SK-N-SH (cell line): ENCODE measurements around the gene VEGFA. TPM values are rescaled to one million over a fixed set of nuclear protein-coding genes. Genes with fewer than 3 reads are reported as not detected.

Experiments used
- CTCF ChIA-PET: fragments of 300-600, 350-600 bp; formaldehyde crosslinking; extraction: SDS; loops from one replicate; lab custom pipeline; 2021; lab: Yijun Ruan, JAX
- POLR2A ChIA-PET: fragments of 350-600 bp; sonication (Branson Sonifier 250); formaldehyde crosslinking; extraction: SDS; loops from one replicate; lab custom pipeline; 2020; ENCODE audit warnings: antibody characterized with exemption, inconsistent platforms; lab: Yijun Ruan, JAX
- DNase-seq: peaks from one replicate; pipeline ENCODE4 v3.0.0; 2012
- H2AFZ ChIP-seq: fragments of 200-600 bp; sonication (generic); 2 replicates; pipeline ENCODE4 v1.8.1; 2016; ENCODE audit warnings: antibody characterized with exemption, mild to moderate bottlenecking, low read depth
- H3F3A ChIP-seq: fragments of 200-600 bp; sonication (generic); replicated peaks from 2 replicates; pipeline ENCODE3; 2016; ENCODE audit warnings: antibody characterized with exemption, mild to moderate bottlenecking; ENCODE audit not compliant: insufficient read depth
- H3K27ac ChIP-seq, 2 experiments: fragments of 200-500 bp in 1 of 2; fragments of 200-600 bp in 1 of 2; sonication (Bioruptor generic) in 1 of 2; sonication (generic), shearing (Covaris generic) in 1 of 2; 2 replicates each; pipeline versions ENCODE4 v1.5.1 to v1.6.1; 2014 to 2016; ENCODE audit warnings: low read depth in 2 of 2, inconsistent platforms in 1 of 2, low read length in 1 of 2, mild to moderate bottlenecking in 1 of 2, mixed read lengths in 1 of 2
- H3K27me3 ChIP-seq: fragments of 200-600 bp; sonication (generic), shearing (Covaris generic); 2 replicates; pipeline ENCODE4 v1.6.1; 2016; ENCODE audit warnings: mixed run types; ENCODE audit not compliant: insufficient read depth
- H3K36me3 ChIP-seq, 2 experiments: fragments of 200-500 bp in 1 of 2; fragments of 200-600 bp in 1 of 2; sonication (Bioruptor generic) in 1 of 2; sonication (generic) in 1 of 2; replicated peaks in 1 of 2; 2 replicates each; pipeline versions ENCODE3 to v1.5.1; 2014 to 2016; ENCODE audit warnings: low read length in 1 of 2, mild to moderate bottlenecking in 1 of 2; ENCODE audit not compliant: insufficient read depth in 2 of 2, control insufficient read depth in 1 of 2
- H3K4me1 ChIP-seq, 2 experiments: fragments of 200-500 bp in 1 of 2; fragments of 200-600 bp in 1 of 2; sonication (Bioruptor generic) in 1 of 2; sonication (generic), shearing (Covaris generic) in 1 of 2; 2 replicates each; pipeline versions ENCODE4 v1.5.1 to v1.6.1; 2014 to 2016; ENCODE audit warnings: low read depth in 1 of 2, low read length in 1 of 2, mixed run types in 1 of 2; ENCODE audit not compliant: insufficient read depth in 2 of 2, control insufficient read depth in 1 of 2
- H3K4me2 ChIP-seq: fragments of 200-600 bp; sonication (generic), shearing (Covaris generic); 2 replicates; pipeline ENCODE4 v1.6.1; 2017; ENCODE audit warnings: mixed run types
- H3K4me3 ChIP-seq, 2 experiments: fragments of 200-500 bp in 1 of 2; fragments of 200-600 bp in 1 of 2; sonication (Bioruptor generic) in 1 of 2; sonication (generic), shearing (Covaris generic) in 1 of 2; 2 replicates each; pipeline versions ENCODE4 v1.5.1 to v1.8.1; 2014 to 2016; ENCODE audit warnings: low read depth in 2 of 2, inconsistent platforms in 1 of 2, low read length in 1 of 2, mild to moderate bottlenecking in 1 of 2, mixed read lengths in 1 of 2, moderate library complexity in 1 of 2
- H3K79me2 ChIP-seq: fragments of 200-600 bp; sonication (generic); 2 replicates; pipeline ENCODE4 v1.8.1; 2017; ENCODE audit warnings: mild to moderate bottlenecking; ENCODE audit not compliant: insufficient read depth
- H3K9ac ChIP-seq: fragments of 200-600 bp; sonication (generic); 2 replicates; pipeline ENCODE4 v1.6.1; 2017; ENCODE audit warnings: mixed run types
- H3K9me2 ChIP-seq: fragments of 200-600 bp; sonication (generic); 2 replicates; pipeline ENCODE4 v1.6.1; 2017; ENCODE audit warnings: mixed run types
- H3K9me3 ChIP-seq: fragments of 200-600 bp; sonication (generic); 2 replicates; pipeline ENCODE4 v1.6.1; 2017; ENCODE audit warnings: mixed run types, mild to moderate bottlenecking, moderate library complexity
- H4K20me1 ChIP-seq: fragments of 200-600 bp; sonication (generic); 2 replicates; pipeline ENCODE4 v1.6.1; 2017; ENCODE audit warnings: mild to moderate bottlenecking, mixed run types; ENCODE audit not compliant: insufficient read depth
- EP300 ChIP-seq, 2 experiments: IDR thresholded peaks; 2 replicates each; pipeline versions ENCODE4 v1.4.0 to v1.6.1; 2012; ENCODE audit warnings: borderline replicate concordance in 1 of 2, low read depth in 1 of 2, low read length in 1 of 2
- FOSL2 ChIP-seq: IDR thresholded peaks from 2 replicates; pipeline ENCODE4 v1.4.0; 2012; ENCODE audit warnings: low read depth, mild to moderate bottlenecking, moderate library complexity, borderline replicate concordance
- FOXJ3 ChIP-seq: sonication (generic); formaldehyde crosslinking; IDR thresholded peaks from 2 replicates; pipeline ENCODE4 v1.5.1; 2020; ENCODE audit warnings: mild to moderate bottlenecking, missing genetic modification reagents
- GABPA ChIP-seq: IDR thresholded peaks from 2 replicates; pipeline ENCODE4 v1.4.0; 2012; ENCODE audit warnings: low read depth, mild to moderate bottlenecking
- JUND ChIP-seq: IDR thresholded peaks from 2 replicates; pipeline ENCODE4 v1.4.0; 2012
- MAX ChIP-seq: IDR thresholded peaks from 2 replicates; pipeline ENCODE4 v1.4.0; 2012; ENCODE audit warnings: low read depth
- MEF2A ChIP-seq: IDR thresholded peaks from 2 replicates; pipeline ENCODE4 v1.4.0; 2012; ENCODE audit warnings: low read depth, borderline replicate concordance
- POLR2AphosphoS5 ChIP-seq: IDR thresholded peaks from 2 replicates; pipeline ENCODE4 v1.6.1; 2012; ENCODE audit warnings: low read depth, low read length
- RAD21 ChIP-seq: IDR thresholded peaks from 2 replicates; pipeline ENCODE4 v1.6.1; 2012; ENCODE audit warnings: mild to moderate bottlenecking, low read length
- REST ChIP-seq: IDR thresholded peaks from 2 replicates; pipeline ENCODE4 v1.6.1; 2012; ENCODE audit warnings: mild to moderate bottlenecking, low read depth, low read length, moderate library complexity
- RXRA ChIP-seq: IDR thresholded peaks from 2 replicates; pipeline ENCODE4 v1.4.0; 2012; ENCODE audit warnings: low read depth, mild to moderate bottlenecking, borderline replicate concordance
- SIN3A ChIP-seq: IDR thresholded peaks from 2 replicates; pipeline ENCODE4 v1.6.1; 2012; ENCODE audit warnings: low read depth, mild to moderate bottlenecking, low read length, moderate library complexity, borderline replicate concordance
- TCF12 ChIP-seq: IDR thresholded peaks from 2 replicates; pipeline ENCODE4 v1.4.0; 2012
- USF1 ChIP-seq: IDR thresholded peaks from 2 replicates; pipeline ENCODE4 v1.4.0; 2012; ENCODE audit warnings: low read depth, borderline replicate concordance
- USF2 ChIP-seq: fragments of 150-350 bp; IDR thresholded peaks from 2 replicates; pipeline ENCODE4 v1.6.1; 2017; ENCODE audit warnings: antibody characterized with exemption, low read length, low read depth, borderline replicate concordance
- WGBS: methylation state at CpG from one replicate; pipeline ENCODE4 v1.1.6; 2017; ENCODE audit warnings: low lambda C conversion rate; 5-methylcytosine and 5-hydroxymethylcytosine counted together
- polyA plus RNA-seq, 3 experiments: library from polyadenylated mRNA; depleted of rRNA; stranded (reverse); fragments of >200 nt; gene quantifications; 2 replicates each; pipeline ENCODE4 v1.2.3, GENCODE V29; 2012

VEGFA gene
- polyA plus RNA-seq, 1 of the 3 experiments (the other 2 are of a cell fraction): 81.0 TPM

GRCh38 chr6:43776799-43777776, 7.1 kb downstream of the VEGFA start:
- Histone ChIP-seq H3K79me2 (peaks cover 56% of the 10 kb centered on the region), H2AFZ (no peak overlapping the region), H3K4me3 (no peak overlapping the region; a peak in 1 of 4 replicates), H3K9me2 (no peaks in the 10 kb centered on the region), H3K27ac (no peak overlapping the region; a peak in 1 of 4 replicates), H3K4me1 (peaks cover 14 to 83% of the 10 kb centered on the region in 2 experiments), H3K4me2 (no peak overlapping the region), H3K36me3 (peaks cover 19 to 60% of the 10 kb centered on the region in 2 experiments), H4K20me1 (peaks cover 71% of the 10 kb centered on the region), H3F3A (no peaks in the 10 kb centered on the region), H3K27me3 (no peaks in the 10 kb centered on the region), H3K9ac (no peak overlapping the region), H3K9me3 (no peaks in the 10 kb centered on the region; the same call in 1 of the 2 replicates)
- ChIA-PET POLR2A (interaction anchor here (0.8 to 2.6 kb wide), 8 partner anchors 9 to 177 kb away, joined by 3 to 6 read pairs (median 4); no protein-coding TSS in a partner anchor), CTCF (interaction anchor here (0.6 to 9.3 kb wide), 9 partner anchors 8 to 302 kb away, joined by 3 to 140 read pairs (median 7); partner anchors contain the start of gene VEGFA)
- DNase-seq: no peak
- WGBS: 89% methylated on average over 10 of the region's 18 CpGs
- TF ChIP-seq JUND (no peak), POLR2AphosphoS5 (no peak), GABPA (no peak), RXRA (no peak), FOXJ3 (CRISPR knock-in tag) (no peak), REST (no peak), USF2 (no peak), TCF12 (no peak), FOSL2 (no peak), MEF2A (no peak), RAD21 (no peak), MAX (no peak), EP300 (IDR thresholded peaks at IDR 0.05; ENCODE audit: borderline replicate concordance in 1 of 2, low read depth in 1 of 2, low read length in 1 of 2) (no peak), USF1 (no peak), SIN3A (no peak)
